GM12865 (cell line): ENCODE measurements around the gene MOV10L1.

Experiments
- DNase-seq: peaks from one replicate; pipeline ENCODE4 v3.0.0; 2010; ENCODE audit warnings: low read depth
- H3K4me3 ChIP-seq: 2 replicates; pipeline ENCODE4 v1.5.1; 2011; ENCODE audit warnings: mild to moderate bottlenecking, low read depth, low read length, control low read depth
- CTCF ChIP-seq: IDR thresholded peaks from 2 replicates; pipeline ENCODE4 v1.5.1; 2011; ENCODE audit warnings: low read length, control low read depth, low read depth, inconsistent platforms; ENCODE audit not compliant: insufficient read depth; ENCODE audit errors: missing control alignments

MOV10L1 gene

GRCh38 chr22:50089682-50090411 lies at the start of gene MOV10L1:
TSS of gene MOV10L1 (plus strand) at chr22:50090006. CDS start at chr22:50090089, 83 bp downstream.
- no peak for TF ChIP-seq CTCF
- no peak for DNase-seq
- no peak within 1 kb of the TSS for H3K4me3 ChIP-seq

GRCh38 chr22:50040717-50041116 lies 49.1 kb upstream of the MOV10L1 start:
- DNase-seq, result no peak
- TF ChIP-seq CTCF, result no peak
- H3K4me3 ChIP-seq, result no peak overlapping the region

GRCh38 chr22:50041361-50042065 lies 48.3 kb upstream of the MOV10L1 start:
- no peak overlapping the region for H3K4me3 ChIP-seq
- TF ChIP-seq CTCF, result no peak
- no peak for DNase-seq

GRCh38 chr22:50044485-50045118 lies 45.2 kb upstream of the MOV10L1 start:
- TF ChIP-seq CTCF, result no peak
- DNase-seq, result no peak
- H3K4me3 ChIP-seq, result no peak overlapping the region

GRCh38 chr22:50045211-50046018 lies 44.4 kb upstream of the MOV10L1 start:
- DNase-seq, result no peak
- H3K4me3 ChIP-seq, result no peak overlapping the region
- TF ChIP-seq CTCF, result no peak

GRCh38 chr22:50046019-50046415 lies 43.8 kb upstream of the MOV10L1 start:
- H3K4me3 ChIP-seq, result no peak overlapping the region
- no peak for TF ChIP-seq CTCF
- DNase-seq, result no peak
